HT1080 (cell line): ENCODE data around the gene IDH3G. TPM values are rescaled to one million over a fixed set of nuclear protein-coding genes. Genes with fewer than 3 reads are reported as not detected.

Experiments used
- DNase-seq: peaks from one replicate; pipeline ENCODE4 v3.0.0-alpha.2; 2015; ENCODE audit warnings: low read depth
- total RNA-seq: library from RNA; depleted of rRNA; stranded (reverse); fragments of >200 nt; shearing (Covaris generic); gene quantifications from 2 replicates; pipeline ENCODE4 v1.2.3, GENCODE V29; 2014

Gene IDH3G
- total RNA-seq, 1 experiment from 2014 or later: 65.2 TPM

DNA sequence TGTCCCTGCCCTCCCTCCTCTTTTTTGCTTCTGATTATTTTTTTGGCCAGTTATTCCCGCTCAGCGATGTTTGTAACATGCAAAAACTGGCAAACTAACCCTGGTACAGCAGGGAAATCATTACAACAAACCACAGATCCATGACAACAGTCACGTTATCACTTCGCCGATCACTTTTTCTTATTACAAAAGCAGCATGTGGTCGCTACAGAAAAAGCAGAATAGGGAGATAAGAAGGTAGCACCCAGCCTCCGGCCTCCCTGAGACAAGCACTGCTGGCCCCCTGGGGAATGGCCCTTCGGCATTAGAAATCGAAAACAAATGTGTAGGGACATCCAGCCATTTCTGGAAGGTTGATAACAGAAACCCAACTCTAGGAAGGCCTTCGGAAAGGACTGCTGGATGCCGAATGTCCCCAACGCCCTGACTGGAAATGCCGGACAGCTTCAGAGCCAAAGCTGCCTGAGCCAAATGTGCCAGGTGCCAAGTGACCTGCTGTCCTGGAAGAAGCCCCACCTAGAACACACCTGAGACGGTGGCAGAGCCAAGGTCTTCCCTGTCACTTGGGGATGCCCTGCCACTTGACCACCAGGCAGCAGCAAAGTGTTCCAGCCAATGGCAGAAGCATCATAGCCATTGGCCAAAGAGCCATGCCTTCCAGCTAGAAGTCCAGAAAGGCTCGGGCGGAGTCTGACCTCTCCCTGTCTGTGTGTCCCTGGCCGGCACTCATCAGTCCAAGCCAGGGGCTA, 2.9 kb downstream of the IDH3G start:
- no peak for DNase-seq

DNA sequence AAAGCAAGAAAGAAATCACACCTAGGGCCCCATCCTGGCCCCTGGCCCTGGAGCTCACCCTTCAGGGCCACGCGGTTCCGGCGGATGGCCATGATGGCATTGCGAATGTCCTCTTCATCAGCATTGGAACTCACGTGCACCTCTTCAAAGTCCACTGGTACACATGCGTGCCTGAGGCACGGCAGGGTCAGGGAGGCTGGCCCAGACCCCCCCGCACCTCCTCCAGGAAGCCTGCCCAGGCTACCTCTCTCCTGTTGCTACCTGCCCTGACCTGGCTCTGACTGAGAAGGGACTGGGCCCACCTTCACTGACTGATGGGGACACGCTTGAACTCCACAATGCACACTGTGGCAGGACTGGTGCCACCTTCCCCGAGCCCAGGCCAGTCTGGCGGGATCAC, 4.5 kb downstream of the IDH3G start:
- DNase-seq: no peak

DNA sequence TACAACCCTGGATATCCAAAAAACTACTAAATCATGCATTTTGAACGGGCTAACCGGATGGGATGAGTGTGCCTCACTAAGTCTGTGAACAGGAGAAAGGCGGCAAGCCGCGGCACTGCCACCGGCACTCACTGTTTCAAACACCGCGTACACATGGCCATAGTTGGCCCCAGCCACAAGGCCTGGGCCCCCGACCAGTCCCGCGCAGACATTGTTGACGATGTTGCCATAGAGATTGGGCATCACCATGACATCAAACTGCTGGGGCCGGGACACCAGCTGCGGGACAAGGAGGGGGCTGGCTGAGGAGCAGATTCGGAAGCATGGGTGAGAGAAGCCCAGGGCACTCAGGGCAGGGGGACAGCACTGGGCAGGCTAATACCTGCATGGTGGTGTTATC, 7.5 kb downstream of the IDH3G start:
- DNase-seq: no peak

DNA sequence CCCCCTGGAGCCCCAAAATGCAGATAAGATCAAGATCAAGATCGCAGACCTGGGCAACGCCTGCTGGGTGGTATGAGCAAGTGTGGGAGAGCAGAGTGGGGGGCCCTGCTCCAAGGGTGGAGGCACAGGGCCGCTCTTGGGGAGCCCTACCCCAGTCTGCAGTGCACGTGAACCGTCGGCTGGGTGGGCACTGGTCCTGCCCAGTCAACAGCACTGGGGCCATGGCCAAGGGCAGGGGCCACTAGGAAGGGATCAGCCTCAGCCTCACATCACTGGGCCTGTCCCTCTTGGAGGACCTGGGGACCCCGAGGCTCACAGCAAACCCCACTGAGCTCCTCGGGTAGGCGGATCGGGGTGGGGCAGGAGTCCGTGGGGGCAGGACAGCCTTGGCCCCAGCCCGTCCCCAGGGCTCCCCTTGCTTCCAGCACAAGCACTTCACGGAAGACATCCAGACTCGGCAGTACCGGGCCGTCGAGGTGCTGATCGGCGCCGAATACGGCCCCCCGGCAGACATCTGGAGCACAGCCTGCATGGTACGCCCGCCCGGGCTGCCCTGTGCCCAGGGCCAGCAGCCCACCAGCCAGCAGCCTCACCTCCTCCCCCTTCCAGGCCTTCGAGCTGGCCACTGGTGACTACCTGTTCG, 9.7 kb downstream of the IDH3G start:
- no peak for DNase-seq

DNA sequence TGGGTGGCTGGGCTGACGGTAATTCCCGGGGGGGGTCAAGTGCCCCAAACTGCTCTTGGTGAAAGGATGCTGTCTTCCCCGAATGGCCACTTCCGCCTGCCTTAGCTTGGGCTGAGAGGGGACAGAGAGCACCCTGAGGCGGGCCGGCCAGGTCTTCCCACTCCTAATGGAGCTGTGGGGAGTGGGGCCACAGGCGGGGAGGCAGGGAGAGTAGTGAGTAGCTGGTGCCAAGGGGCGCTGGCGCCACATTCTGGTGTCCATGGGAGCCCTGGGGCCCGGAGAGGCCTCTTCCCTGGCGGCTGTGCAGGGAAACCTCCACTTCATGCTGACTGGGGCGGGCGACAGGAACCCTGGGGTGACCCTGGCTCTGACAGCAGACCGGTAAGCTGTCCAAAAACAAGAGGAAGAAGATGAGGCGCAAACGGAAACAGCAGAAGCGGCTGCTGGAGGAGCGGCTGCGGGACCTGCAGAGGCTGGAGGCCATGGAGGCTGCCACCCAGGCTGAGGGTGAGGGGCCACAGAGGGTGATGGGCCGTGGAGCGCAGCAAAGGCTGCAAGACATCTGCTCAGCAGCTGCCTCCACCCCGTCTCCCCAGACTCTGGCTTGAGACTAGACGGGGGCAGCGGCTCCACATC, 10.7 kb downstream of the IDH3G start:
- no peak for DNase-seq

DNA sequence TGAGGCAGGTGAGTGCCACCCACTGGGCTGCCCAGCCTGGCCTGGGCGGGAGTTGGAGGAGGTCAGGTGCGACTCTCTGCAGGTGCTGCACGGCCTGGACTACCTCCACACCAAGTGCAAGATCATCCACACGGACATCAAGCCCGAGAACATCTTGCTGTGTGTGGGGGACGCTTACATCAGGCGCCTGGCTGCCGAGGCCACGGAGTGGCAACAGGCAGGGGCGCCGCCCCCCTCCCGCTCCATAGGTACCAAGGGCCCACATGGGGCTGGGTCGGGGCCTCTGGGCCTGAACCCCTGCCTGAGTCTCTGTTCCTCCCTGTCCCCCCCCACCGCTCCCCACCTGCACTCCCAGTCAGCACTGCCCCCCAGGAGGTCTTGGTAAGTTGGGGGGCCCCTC, 11.3 kb downstream of the IDH3G start:
- DNase-seq: no peak

DNA sequence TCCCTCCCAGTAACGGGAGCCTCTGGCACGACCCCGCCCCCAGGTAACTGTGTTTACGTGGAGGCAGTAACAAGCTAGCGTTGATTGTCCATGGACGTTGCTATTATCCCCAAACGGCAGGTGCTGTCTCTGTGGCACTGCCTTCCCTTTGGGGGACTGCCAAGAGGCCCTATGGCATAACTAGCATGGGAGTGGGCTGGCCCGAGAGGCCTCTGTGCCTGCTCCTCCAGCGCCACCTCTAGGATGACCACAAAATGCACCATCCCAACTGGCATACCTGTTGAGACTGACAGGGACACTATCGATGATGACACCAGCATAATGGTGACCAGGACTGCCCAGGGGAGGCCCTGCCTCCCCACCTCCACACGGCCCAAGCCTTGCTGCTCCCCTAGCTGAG, 11.9 kb downstream of the IDH3G start:
- no peak for DNase-seq

DNA sequence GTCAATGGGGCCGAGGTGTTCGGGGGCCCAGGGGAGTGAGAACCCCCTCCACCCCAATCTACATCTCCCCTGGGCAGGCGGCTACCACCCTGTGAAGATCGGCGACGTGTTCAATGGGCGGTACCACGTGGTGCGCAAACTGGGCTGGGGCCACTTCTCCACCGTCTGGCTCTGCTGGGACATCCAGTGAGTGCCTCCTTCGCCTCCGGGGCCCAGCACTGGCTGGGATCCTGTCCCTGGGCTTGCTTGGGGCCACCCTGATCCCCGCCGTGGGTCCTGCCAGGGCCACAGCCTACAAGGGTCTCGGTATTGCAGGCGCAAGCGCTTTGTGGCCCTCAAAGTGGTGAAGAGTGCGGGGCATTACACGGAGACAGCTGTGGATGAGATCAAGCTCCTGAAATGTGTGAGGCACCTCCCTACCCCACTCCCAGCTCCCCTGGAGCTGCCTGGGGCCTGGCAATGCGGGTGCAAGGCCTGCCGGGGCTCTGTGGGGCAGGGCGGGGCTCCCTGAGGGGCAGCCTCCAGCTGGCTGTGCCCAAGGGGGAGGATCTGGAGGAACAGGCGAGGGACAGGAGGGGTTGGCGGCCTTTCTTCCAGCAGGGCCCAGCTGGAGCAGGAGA, 12.6 kb downstream of the IDH3G start:
- no peak for DNase-seq

DNA sequence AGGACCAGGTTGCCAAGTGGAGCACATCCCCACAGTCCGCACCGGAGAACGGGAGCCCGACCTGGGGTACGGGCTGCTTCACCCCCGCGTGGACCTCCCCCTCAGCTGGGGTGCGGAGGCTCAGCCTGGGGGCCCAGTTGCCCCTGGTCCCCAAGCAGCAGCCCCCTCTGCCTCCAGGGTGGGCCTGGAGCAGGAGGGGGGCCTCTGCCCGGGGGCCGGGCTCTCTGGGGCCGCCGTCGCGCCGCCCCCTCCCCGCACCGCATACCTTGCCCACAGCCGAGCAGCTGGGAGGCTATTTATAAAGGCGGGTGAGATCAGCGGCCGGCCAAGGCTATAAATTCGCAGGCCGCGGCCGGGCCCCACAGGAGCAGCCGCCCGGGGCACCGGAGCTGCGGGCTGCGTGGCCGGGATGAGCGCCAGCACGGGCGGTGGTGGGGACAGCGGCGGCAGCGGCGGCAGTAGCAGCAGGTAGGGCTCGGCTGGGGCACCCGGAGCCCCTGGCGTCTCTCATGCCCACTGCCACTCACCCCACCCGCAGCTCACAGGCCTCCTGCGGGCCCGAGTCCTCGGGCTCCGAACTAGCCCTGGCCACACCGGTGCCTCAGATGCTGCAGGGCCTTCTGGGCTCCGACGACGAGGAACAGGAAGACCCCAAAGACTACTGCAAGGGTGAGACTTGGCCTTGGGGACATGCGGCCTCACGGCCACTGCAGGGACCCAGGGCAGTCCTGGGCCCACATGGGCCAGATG, 13.3 kb downstream of the IDH3G start, which contains the start of gene SRPK3:
SRPK3 (plus strand) TSS at position 364 of the 750 bp plus-strand sequence; CDS start at position 410, 46 bp downstream.
- DNase-seq: no peak

DNA sequence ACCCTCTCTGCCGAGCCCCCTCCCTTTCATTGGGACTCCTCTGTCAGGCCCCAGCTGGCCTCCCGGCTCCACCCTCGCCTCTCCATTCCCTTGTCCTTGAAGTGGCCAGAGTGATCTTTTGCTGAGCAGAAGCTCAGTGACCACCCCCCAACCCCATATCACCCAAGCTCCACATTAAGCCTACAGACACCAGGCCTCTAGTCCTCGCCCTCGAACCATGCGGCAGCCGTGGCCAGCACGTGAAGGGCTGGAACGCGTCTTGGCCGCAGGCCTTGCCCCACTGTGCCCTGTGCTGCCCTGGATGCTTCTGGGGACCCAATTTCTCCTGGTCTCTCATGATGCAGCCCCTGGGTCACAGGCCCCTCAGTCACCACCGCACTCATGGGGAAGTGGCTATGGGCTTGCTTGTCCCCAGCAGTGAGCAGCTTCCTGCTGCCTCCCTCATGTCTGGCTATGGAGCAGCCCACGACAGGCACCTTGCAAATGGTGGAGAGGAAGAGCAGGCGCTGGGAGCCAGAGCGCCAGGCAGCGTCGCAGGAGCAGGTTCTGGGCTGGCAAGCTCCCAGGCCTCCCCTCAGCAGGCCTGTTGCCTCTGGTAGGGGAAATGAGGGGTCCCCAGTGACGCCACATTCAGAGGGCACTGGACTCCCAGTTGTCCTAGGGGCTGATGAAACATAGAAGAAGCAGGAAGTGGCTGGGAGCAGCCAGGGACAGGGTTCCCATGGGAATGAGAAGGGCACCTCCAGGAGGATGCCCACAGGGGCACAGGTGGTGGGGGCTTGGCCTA, 14.1 kb downstream of the IDH3G start:
- no peak for DNase-seq

DNA sequence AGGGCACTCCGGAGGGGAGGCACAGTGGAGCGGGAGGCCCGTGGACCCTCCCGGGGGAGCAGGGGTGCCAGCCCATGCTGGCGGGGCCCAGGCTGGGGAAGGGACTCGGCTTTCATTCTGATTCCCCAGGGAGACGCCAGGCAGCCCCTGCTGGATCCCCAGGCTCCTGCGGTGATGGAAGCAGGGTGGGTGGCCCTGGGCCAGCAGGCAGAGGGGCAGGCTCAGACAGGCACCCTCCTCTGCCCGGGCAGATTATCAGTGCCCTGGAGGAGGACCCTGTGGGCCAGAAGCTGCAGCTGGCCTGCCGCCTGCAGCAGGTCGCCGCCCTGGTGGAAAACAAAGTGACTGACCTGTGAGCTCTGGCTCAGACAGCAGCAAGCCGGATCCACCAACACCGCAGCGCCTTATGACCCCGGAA, 15.5 kb downstream of the IDH3G start:
- DNase-seq: no peak

DNA sequence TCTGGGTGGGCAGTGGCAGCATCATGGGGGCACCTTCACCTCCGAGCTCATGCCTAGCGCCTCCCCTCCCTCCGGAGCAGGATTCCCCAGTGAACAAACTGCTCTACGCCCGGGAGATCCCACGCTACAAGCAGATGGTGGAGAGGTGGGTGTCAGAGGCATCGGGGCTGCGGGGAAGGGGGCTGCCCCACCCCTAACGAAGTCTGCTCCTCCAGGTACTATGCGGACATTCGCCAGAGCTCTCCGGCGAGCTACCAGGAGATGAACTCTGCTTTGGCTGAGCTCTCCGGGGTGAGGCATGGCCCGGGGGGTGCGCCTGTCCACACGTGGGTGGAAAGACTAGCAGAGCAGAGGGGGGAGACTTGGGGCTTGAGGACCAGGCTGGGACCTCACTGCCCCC, 16.0 kb downstream of the IDH3G start:
- no peak for DNase-seq

DNA sequence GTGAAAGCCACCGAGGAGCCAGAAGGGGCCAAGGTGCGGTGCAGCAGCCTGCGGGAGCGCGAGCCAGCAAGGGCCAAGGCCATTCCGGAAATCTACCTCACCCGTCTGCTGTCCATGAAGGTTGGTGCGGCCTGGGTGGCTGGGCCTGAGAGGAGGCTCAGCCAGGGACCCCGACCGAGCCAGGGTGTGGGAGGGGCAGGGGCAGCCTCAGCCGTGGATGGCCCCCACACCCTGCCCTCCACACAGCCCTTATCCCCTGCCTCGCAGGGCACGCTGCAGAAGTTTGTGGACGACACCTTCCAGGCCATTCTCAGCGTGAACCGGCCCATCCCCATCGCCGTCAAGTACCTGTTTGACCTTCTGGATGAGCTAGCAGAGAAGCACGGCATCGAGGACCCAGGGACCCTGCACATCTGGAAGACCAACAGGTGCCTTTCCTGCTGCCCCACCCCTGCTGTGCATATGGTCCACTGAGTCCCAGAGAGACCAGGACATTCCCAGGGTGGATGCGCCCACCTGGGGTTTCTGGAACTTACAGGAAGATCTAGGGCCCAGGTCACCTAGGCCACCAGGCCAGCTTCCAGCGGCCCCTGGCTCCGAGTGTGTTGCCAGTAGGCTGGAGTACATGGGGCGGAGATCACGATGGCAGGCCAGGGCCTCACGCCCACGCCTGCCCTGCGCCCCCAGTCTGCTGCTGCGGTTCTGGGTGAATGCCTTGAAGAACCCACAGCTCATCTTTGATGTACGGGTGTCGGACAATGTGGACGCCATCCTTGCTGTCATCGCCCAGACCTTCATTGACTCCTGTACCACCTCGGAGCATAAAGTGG, 16.7 kb downstream of the IDH3G start:
- DNase-seq: no peak

DNA sequence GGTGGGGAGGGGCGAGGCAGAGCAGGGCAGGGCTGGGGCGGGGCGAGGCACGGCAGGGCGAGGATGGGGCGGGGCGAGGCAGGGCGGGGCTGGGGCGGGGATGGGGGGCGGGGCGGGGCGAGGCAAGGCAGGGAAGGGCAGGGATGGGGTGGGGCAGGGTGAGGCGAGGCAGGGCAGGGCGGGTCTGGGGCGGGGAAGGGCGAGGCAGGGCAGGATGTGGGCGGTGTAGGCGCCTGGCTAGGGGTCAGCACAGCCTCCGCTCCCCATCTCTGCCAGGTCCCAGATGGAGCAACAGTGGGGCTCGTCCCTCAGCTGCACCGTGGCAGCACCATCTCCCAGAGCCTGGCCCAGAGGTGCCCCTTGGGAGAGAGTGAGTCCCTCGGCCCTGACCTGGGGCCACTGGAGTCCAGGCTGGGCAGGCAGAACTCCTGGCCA, 17.5 kb downstream of the IDH3G start:
- DNase-seq: no peak

DNA sequence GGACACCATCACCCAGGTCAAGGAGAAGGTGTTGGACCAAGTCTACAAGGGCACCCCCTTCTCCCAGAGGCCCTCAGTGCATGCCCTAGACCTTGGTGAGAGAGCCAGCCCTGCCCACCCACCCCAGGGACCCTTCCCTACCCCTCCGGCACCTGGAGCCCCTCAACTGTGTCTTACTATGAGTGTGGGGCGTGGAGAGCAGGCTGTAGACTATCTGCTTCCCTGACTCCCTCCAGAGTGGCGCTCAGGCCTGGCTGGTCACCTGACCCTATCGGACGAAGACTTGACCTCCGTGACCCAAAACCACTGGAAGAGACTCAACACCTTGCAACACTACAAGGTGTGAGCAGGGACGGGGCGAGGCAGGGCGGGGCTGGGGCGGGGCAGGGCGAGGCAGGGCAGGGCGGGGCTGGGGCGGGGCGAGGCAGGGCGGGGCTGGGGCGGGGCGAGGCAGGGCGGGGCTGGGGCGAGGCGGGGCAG, 18.0 kb downstream of the IDH3G start:
- DNase-seq: no peak

DNA sequence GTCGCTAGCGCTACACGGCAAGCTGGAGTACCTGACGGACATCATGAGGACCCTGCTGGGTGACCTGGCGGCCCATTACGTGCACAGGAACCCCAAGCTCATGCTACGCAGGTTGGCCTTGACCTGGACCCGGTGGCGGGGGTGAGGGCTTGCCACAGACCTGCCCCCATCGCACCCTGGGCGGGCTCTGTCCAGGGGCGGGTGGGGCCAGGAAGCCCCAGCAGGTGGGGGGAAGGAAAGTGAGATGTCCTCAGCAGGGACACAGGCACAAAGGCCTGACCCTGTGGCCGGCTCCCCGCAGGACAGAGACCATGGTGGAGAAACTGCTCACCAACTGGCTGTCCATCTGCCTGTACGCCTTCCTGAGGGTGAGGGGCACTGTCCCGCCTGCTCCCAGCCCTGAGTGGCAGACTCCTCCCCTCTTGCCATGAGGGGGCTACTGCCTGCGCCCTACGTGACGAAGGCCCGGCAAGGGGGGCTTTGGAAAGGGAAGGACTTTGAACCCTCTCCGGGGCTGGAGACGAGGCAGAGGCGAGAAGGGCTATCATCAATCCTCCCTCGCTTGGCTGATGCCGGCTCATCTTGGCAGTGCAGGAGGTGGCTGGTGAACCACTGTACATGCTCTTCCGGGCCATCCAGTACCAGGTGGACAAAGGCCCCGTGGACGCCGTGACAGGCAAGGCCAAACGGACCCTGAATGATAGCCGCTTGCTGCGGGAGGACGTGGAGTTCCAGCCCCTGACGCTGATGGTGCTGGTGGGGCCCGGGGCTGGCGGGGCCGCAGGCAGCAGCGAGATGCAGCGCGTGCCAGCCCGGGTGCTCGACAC, 18.7 kb downstream of the IDH3G start:
- no peak for DNase-seq

DNA sequence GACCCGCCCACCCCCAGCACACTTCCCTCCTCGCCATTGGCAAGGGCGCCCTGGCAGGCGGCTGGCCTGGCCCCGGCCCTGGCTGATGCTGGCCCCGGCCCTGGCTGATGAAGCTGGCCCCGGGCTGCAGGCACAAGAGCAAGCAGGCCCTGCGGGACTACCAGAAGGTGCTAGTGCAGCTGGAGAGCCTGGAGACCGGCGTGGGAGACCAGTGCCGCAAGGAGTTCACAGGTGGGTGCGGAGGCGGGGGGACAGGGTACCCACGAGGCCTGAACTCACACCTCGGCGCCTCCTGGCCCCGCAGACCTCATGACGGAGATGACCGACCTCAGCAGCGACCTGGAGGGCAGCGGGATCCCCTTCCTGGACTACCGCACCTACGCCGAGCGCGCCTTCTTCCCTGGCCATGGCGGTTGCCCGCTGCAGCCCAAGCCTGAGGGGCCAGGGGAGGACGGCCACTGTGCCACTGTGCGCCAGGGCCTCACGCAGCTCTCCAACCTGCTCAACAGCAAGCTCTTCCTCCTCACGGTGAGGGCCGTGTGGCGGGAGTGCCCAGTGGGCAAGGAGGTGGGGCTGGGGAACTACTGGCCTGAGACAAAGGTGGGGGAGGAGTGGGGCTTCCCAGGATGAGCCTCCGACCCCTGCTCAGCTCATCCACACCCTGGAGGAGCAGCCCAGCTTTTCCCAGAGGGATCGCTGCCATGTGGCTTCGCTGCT, 19.4 kb downstream of the IDH3G start:
- DNase-seq: no peak
